GM10847 (cell line): ENCODE measurements around the gene FCHO1.

Experiments
- POLR2A ChIP-seq: IDR thresholded peaks from 2 replicates; pipeline ENCODE4 v1.6.1; 2011; ENCODE audit not compliant: insufficient read length; ENCODE audit errors: extremely low read depth

FCHO1 gene

DNA sequence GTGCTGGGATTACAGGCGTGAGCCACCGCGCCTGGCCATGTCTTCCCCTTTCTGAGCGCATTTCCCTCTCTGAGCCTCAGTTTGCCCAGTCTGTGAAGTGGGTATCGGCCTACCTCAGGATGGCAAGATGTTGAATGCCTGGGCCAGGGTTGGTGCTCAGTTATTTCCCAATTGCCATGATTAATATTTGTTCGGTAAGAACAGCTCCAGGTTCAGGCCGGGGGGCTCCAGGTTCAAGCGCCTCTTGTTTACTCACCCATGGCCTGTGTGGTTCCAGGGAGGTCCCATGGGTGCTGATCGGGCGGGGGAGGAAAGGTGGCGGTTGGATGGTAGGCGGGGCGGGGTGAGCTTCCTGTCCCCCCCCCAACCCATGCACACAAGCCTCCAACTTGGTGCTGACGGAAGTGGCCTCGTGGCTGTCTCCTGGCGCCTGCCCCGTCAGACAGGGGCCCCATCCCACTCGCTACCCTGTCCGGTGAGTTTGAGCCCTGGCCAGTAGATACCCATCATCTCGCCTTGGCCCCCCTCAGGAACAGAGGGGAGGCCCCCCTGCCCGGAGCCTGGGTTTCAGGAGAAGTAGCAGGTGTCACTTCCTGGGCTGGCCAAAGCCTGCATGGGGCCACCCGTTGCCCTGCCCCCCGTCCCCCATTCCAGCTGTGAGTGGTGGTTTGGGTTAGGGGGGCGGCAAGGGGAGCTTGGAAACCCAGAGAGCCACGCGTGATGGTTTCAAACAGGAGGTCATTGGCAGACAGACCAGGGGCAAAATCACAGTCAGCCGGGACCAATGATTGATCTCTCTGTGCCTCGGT is at the start of gene FCHO1:
Gene FCHO1, plus strand, starts transcription at position 375 of the 809 bp plus-strand sequence. CDS start 3,688 bp downstream, outside the sequence.
- peak; percentile 31 for TF ChIP-seq POLR2A

GRCh38 chr19:17703824-17704463 is 47.3 kb upstream of the FCHO1 start:
- TF ChIP-seq POLR2A = no peak

DNA sequence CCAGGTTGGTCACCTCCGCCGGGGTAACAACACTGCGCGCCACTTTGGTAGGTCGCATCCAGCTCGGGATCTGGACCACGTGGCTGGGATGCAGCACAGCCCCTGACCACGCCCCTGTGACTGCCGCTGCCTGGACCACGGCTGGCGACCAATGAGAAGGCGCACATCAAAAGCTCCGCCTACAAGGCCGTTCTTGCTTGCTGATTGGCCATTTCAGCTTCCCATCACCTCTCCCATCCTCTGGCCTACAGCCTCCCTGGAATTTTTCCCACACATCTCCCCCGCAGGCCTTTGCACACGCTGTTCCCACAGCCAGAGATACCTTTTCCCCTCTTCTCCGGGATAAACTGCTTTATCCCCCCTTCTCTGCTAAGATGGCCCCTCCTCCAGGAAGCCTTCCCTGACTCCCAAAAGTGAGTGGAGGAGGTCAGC is 44.5 kb upstream of the FCHO1 start:
- TF ChIP-seq POLR2A = no peak

- TF ChIP-seq POLR2A = no peak
These were observed 39.4 kb upstream of the FCHO1 start for GRCh38 chr19:17711851-17712250.

DNA sequence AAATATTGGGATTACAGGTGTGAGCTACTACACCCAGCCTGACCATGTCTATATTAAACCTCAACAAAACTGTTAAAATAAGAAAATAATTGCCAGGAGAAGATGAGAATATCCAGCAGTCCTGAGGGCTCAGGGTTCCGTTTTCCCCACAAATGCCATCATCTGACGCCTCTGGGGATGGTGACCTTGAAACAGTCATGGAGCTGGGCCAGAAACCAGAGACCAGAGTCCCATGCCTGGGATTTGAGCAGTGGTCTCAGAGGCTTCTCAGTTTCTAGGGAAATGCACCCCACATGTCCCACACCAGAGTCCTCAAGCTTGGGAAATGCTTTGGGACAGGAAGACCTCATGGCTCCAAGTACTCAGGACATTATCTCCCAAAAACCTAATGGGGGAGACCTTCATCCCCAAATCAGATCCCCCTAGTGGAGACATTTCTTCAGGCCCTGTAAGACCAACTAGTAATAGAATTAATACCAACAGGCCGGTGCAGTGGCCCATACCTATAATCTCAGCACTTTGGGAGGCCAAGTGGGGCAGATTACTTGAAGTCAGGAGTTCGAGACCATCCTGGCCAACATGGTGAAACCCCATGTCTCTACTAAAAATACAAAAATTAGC is 34.9 kb upstream of the FCHO1 start:
- TF ChIP-seq POLR2A = no peak

GRCh38 chr19:17718550-17718946 is 32.7 kb upstream of the FCHO1 start:
- TF ChIP-seq POLR2A = no peak

DNA sequence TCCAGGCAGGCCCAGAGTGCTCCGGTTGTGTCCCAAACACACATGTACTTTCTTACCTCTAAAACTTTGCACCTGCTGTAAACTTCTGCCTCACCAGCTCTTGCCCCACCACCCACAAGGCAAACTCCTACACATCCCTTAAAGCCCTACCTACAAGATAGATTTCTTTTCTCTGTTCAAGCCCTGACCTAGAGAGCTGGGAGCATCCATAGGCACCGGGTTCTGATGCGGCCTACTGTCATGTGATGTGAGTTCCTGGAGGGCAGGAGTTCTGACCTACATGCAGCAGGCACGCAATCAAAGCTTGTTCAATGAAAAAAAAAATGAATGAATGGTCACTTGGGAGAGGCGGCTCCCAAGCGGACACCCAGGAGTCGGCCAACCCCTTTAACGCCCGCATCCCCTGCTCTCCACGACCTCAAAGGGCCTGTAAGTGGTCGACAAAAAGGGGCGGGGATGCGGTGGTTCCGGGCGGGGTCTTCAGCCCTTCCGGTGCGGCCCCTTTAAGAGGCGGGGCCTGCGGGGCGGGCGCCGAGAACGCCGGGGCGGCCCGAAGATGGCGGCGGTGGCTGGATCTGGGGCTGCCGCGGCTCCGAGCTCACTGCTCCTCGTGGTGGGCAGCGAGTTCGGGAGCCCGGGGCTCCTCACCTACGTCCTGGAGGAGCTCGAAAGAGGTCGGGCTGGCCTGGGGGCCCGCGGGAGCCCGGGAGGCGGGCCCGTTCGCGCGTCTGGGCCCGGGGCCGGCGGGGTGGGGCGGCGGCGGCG is 32.1 kb upstream of the FCHO1 start, which contains the start of gene MAP1S:
Gene MAP1S, plus strand, starts transcription at position 534 of the 765 bp plus-strand sequence. Its CDS starts 23 bp downstream, at position 557.
- peak; percentile 83 for TF ChIP-seq POLR2A

GRCh38 chr19:17719730-17720400 is 31.4 kb upstream of the FCHO1 start:
- TF ChIP-seq POLR2A = no peak

- TF ChIP-seq POLR2A = no peak
These were observed 30.8 kb upstream of the FCHO1 start for GRCh38 chr19:17720440-17720839.

DNA sequence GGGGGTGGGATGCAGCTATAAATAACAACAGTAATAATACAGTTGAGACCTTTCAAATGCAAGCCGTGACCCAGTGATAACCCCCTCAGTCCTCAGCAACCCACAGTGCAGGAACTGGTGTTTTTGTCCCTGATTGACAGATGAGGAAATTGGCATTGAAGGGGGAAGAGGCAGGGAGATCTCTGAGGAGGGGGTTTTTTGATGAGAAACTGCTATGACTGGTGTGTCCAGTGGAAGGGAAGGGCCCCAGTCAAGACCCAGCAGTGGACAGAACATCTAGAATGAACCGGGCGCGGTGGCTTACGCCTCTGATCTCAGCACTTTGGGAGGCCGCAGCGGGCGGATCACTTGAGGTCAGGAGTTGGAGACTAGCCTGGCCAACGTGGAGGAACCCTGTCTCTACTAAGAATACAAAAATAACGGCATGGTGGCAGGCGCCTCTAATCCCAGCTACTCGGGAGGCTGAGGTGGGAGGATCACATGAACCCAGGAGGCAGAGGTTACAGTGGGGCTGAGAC is 30.1 kb upstream of the FCHO1 start:
- no peak for TF ChIP-seq POLR2A

- no peak for TF ChIP-seq POLR2A
These were observed 29.5 kb upstream of the FCHO1 start for GRCh38 chr19:17721821-17722220.

GRCh38 chr19:17722655-17723240 is 28.5 kb upstream of the FCHO1 start:
- TF ChIP-seq POLR2A = no peak

DNA sequence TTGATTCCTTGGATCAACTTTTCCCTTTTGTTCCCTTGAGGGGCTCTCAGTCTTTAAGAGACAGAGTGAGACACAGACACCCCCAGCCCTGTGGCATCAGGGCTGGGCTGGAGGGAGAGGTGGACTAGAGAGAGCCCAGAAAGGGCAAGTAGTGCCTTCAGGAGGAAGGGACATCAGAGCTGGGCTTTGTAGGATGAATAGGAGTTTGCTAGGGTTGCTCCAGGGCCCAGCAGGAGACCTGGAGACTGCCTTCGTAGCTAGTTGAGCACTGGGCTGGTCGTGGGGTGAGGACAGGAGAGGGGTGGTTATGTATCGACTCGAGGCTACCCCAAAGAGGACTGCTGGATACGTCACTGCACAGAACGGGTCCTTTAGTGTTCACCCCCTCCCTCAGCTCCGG is 26.6 kb upstream of the FCHO1 start:
- TF ChIP-seq POLR2A = no peak

GRCh38 chr19:17725422-17726078 is 25.7 kb upstream of the FCHO1 start:
- TF ChIP-seq POLR2A = no peak

DNA sequence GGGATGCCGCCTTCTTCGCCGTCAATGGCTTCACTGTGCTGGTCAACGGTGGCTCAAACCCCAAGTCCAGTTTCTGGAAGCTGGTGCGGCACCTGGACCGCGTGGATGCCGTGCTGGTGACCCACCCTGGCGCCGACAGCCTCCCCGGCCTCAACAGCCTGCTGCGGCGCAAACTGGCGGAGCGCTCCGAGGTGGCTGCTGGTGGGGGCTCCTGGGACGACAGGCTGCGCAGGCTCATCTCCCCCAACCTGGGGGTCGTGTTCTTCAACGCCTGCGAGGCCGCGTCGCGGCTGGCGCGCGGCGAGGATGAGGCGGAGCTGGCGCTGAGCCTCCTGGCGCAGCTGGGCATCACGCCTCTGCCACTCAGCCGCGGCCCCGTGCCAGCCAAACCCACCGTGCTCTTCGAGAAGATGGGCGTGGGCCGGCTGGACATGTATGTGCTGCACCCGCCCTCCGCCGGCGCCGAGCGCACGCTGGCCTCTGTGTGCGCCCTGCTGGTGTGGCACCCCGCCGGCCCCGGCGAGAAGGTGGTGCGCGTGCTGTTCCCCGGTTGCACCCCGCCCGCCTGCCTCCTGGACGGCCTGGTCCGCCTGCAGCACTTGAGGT is 25.0 kb upstream of the FCHO1 start:
- no peak for TF ChIP-seq POLR2A
